Fibroblast of the aortic adventitia (primary cell): ENCODE measurements around the gene BRPF3. TPM values are rescaled to one million over a fixed set of nuclear protein-coding genes. Genes with fewer than 3 reads are reported as not detected.

Experiments used
- DNase-seq: peaks from one replicate; pipeline ENCODE4 v3.0.0-alpha.2; 2010; ENCODE audit warnings: low read depth
- H3K4me3 ChIP-seq: 2 replicates; pipeline ENCODE4 v1.5.1; 2011; ENCODE audit warnings: low read depth, mild to moderate bottlenecking, control low read depth, low read length, moderate library complexity
- CTCF ChIP-seq: IDR thresholded peaks from 2 replicates; pipeline ENCODE4 v1.5.1; 2011; ENCODE audit warnings: mild to moderate bottlenecking, low read length, control low read depth, inconsistent platforms; ENCODE audit not compliant: insufficient read depth
- total RNA-seq: library from RNA; depleted of rRNA; stranded (reverse); fragments of >200 nt; gene quantifications from 2 replicates; pipeline ENCODE4 v1.2.3, GENCODE V29; 2012; ENCODE audit warnings: low replicate concordance

The BRPF3 gene
- total RNA-seq, 1 donor = 19.1 TPM

- H3K4me3 ChIP-seq = no peak overlapping the region
- TF ChIP-seq CTCF = no peak
- no peak for DNase-seq
Observed at GRCh38 chr6:36224918-36225461, 28.4 kb downstream of the BRPF3 start.

- no peak for TF ChIP-seq CTCF
- H3K4me3 ChIP-seq = no peak overlapping the region
- DNase-seq = no peak
Observed at GRCh38 chr6:36226438-36227047, 30.0 kb downstream of the BRPF3 start.

GRCh38 chr6:36227379-36228228 is 31.1 kb downstream of the BRPF3 start:
- TF ChIP-seq CTCF = no peak
- no peak for DNase-seq
- no peak overlapping the region for H3K4me3 ChIP-seq

- no peak for TF ChIP-seq CTCF
- peak; percentile 15 for DNase-seq
Observed at GRCh38 chr6:36229223-36229622, 32.7 kb downstream of the BRPF3 start.

GRCh38 chr6:36230371-36230770 is 33.8 kb downstream of the BRPF3 start:
- DNase-seq = no peak
- TF ChIP-seq CTCF = no peak
- H3K4me3 ChIP-seq = no peak overlapping the region

More at GRCh38 chr6:36229223-36229622, 32.7 kb downstream of the BRPF3 start:
- H3K4me3 ChIP-seq = no peak overlapping the region

- TF ChIP-seq CTCF = no peak
- DNase-seq = no peak
- H3K4me3 ChIP-seq = no peak overlapping the region
Observed at GRCh38 chr6:36232172-36232571, 35.6 kb downstream of the BRPF3 start.
